GM18861 (cell line): ENCODE results near the gene RBMS1.
"Not testable (repeated sequence)": the region's sequence is repeated elsewhere in the genome, so short reads cannot be mapped to it uniquely, and the experiment has no call there.

ENCODE experiments used
- ATAC-seq: cut with Tn5 transposase; IDR thresholded peaks from one replicate; pipeline ENCODE4 v1.9.1; 2021; ENCODE audit not compliant: unreplicated experiment

RBMS1 gene

GRCh38 chr2:160502478-160502877, 8.9 kb upstream of the RBMS1 start:
- ATAC-seq, result no peak

- ATAC-seq, result no peak
These were observed 7.8 kb upstream of the RBMS1 start for GRCh38 chr2:160501370-160501769.

GRCh38 chr2:160499865-160500264, 6.3 kb upstream of the RBMS1 start:
- ATAC-seq, result no peak

GRCh38 chr2:160498137-160498536, 4.5 kb upstream of the RBMS1 start:
- ATAC-seq, result no peak

GRCh38 chr2:160494201-160494644, 616 bp upstream of the RBMS1 start:
- ATAC-seq, result no peak

GRCh38 chr2:160492401-160493226, 993 bp downstream of the RBMS1 start:
- ATAC-seq, result no peak

- no peak for ATAC-seq
These were observed 1.7 kb downstream of the RBMS1 start for GRCh38 chr2:160491911-160492371.

- ATAC-seq, result no peak
These were observed 2.6 kb downstream of the RBMS1 start for GRCh38 chr2:160490733-160491685.

GRCh38 chr2:160489111-160489510, 4.5 kb downstream of the RBMS1 start:
- ATAC-seq, result no peak

- ATAC-seq, result not testable (repeated sequence)
These were observed 5.3 kb downstream of the RBMS1 start for GRCh38 chr2:160488289-160488688.

- ATAC-seq, result no peak
These were observed 7.3 kb downstream of the RBMS1 start for GRCh38 chr2:160486341-160486740.

- ATAC-seq, result no peak
These were observed 8.6 kb downstream of the RBMS1 start for GRCh38 chr2:160484859-160485520.

- no peak for ATAC-seq
These were observed 10.9 kb downstream of the RBMS1 start for GRCh38 chr2:160482673-160483072.

- ATAC-seq, result no peak
These were observed 14.3 kb downstream of the RBMS1 start for GRCh38 chr2:160479269-160479668.

- no peak for ATAC-seq
These were observed 14.9 kb downstream of the RBMS1 start for GRCh38 chr2:160478660-160479059.

GRCh38 chr2:160477032-160477431, 16.6 kb downstream of the RBMS1 start:
- no peak for ATAC-seq

- no peak for ATAC-seq
These were observed 18.5 kb downstream of the RBMS1 start for GRCh38 chr2:160474891-160475787.

GRCh38 chr2:160474319-160474645, 19.3 kb downstream of the RBMS1 start:
- no peak for ATAC-seq

GRCh38 chr2:160473468-160474318, 19.9 kb downstream of the RBMS1 start:
- ATAC-seq, result no peak
